Tongue (tissue), 2 donors: ENCODE results near the gene EGLN1. TPM values are rescaled to one million over a fixed set of nuclear protein-coding genes. Genes with fewer than 3 reads are reported as not detected.
A peak's percentile ranks its signal among the peaks of the same experiment; 100 is the strongest.

Source experiments
- DNase-seq: peaks from one replicate; pipeline ENCODE4 v3.0.0-alpha.2; 2015
- total RNA-seq: library from RNA; depleted of rRNA; stranded (reverse); fragments of >200 nt; gene quantifications from one replicate; pipeline ENCODE4 v1.2.3, GENCODE V29; 2014

The EGLN1 gene
- total RNA-seq, 1 donor from 2014 or later = 91.9 TPM

- DNase-seq = peak; percentile 65
These were observed 529 bp downstream of the EGLN1 start for GRCh38 chr1:231421546-231421970.

GRCh38 chr1:231420959-231421545 lies 1.0 kb downstream of the EGLN1 start:
- DNase-seq = peak; percentile 56

GRCh38 chr1:231420299-231420958 lies 1.7 kb downstream of the EGLN1 start:
- peak; percentile 46 for DNase-seq

GRCh38 chr1:231419738-231420298 lies 2.3 kb downstream of the EGLN1 start:
- DNase-seq = no peak

- DNase-seq = no peak
These were observed 2.9 kb downstream of the EGLN1 start for GRCh38 chr1:231419147-231419546.

GRCh38 chr1:231418741-231419107 lies 3.4 kb downstream of the EGLN1 start:
- no peak for DNase-seq

GRCh38 chr1:231418101-231418740 lies 3.9 kb downstream of the EGLN1 start:
- no peak for DNase-seq

- DNase-seq = no peak
These were observed 4.6 kb downstream of the EGLN1 start for GRCh38 chr1:231417513-231417912.

GRCh38 chr1:231416901-231417300 lies 5.2 kb downstream of the EGLN1 start:
- no peak for DNase-seq

GRCh38 chr1:231415018-231415583 lies 7.0 kb downstream of the EGLN1 start:
- DNase-seq = no peak

- no peak for DNase-seq
These were observed 7.6 kb downstream of the EGLN1 start for GRCh38 chr1:231414260-231415016.

- no peak for DNase-seq
These were observed 8.4 kb downstream of the EGLN1 start for GRCh38 chr1:231413749-231414082.

- DNase-seq = no peak
These were observed 11.0 kb downstream of the EGLN1 start for GRCh38 chr1:231411036-231411531.

- no peak for DNase-seq
These were observed 12.0 kb downstream of the EGLN1 start for GRCh38 chr1:231410036-231410612.

GRCh38 chr1:231408528-231409094 lies 13.5 kb downstream of the EGLN1 start:
- DNase-seq = no peak

GRCh38 chr1:231407547-231408396 lies 14.3 kb downstream of the EGLN1 start:
- DNase-seq = no peak

- DNase-seq = no peak
These were observed 15.0 kb downstream of the EGLN1 start for GRCh38 chr1:231407049-231407448.

GRCh38 chr1:231404318-231404717 lies 17.8 kb downstream of the EGLN1 start:
- no peak for DNase-seq

GRCh38 chr1:231401478-231401877 lies 20.6 kb downstream of the EGLN1 start:
- no peak for DNase-seq

- no peak for DNase-seq
These were observed 24.0 kb downstream of the EGLN1 start for GRCh38 chr1:231397886-231398671.
